ENCODE results near the gene TUBGCP3.
"Not testable (repeated sequence)": the region's sequence is repeated elsewhere in the genome, so short reads cannot be mapped to it uniquely, and the experiment has no call there.

The TUBGCP3 gene

DNA sequence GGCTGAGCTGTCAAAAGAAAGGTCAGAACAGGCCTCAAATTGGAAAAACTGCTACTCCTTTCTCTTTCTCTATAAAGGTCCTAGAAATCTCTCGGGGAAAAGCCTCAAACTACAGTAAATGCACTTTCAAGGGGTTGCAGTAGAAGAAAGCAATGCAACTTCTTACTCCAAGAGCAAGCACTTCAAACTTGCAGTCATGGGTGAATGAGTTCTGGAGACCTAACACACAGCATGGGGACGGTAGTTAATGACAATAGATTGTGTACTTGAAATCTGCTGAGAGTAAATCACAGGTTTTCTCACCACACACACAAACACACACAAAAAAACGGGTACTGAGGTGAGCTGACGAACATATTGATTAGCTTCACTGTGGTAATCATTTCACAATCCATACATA, 11.8 kb downstream of the TUBGCP3 start:
- DNase-seq = peak; percentile 11 to 23

GRCh38 chr13:112575675-112576074, 12.3 kb downstream of the TUBGCP3 start:
- DNase-seq = no peak

- no peak for DNase-seq
These were observed 12.9 kb downstream of the TUBGCP3 start for GRCh38 chr13:112574834-112575613.

DNA sequence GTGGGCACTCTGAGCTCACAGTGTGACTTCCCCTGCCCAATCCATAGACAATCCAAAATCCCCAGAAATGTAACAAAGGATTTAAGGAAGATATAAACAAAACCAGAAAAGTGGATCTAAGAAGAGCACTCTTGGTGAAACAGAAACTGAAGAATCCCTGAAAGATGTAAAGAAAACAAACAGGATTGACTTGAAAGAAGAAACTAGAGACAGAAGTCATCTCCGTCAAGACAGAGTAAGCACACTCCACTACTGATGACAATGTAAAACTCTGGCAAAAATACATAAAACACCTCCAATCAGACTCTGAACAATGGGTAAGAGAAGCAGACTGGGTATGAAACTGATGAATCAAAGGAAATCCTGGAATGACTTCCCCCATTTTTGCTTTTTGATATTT, 13.5 kb downstream of the TUBGCP3 start:
- DNase-seq = no peak

GRCh38 chr13:112573710-112574109, 14.2 kb downstream of the TUBGCP3 start:
- DNase-seq = no peak

DNA sequence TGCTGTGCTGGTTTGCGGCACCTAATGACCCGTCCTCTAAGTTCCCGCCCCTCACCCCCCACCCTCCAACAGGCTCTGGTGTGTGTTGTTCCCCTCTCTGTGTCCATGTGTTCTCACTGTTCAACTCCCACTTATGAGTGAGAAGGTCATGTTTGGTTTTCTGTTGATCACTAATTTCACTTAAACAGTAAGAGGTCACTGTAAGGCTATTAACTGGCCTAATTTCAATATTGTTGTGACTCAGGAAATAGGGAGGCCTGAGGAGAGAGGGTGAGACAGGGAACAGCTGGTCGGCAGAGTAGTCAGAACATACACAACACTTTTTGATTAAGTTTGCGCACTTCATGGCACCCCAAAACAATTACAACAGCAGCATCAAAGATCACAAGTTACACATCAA, 15.6 kb downstream of the TUBGCP3 start:
- DNase-seq = no peak

DNA sequence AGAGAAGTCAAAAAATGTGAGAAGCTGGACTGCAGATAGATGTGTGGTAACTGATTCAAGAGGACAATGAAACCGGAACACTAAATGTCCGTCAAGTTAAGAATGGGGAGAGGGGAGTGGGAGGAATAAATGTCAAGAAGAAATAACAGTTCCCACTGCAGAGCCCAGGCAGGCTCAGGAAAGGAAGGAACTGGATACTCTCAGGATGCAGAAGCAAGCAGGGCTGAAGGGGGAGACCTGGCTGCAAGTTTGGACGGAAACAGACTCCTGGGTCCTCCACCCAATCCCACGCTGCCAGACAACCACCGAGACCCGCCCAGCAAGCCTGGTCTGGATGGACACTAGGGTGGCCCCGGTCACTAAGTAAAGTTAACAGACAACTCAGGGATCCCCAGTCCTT, 18.1 kb downstream of the TUBGCP3 start:
- no peak for DNase-seq

- DNase-seq = no peak
These were observed 20.6 kb downstream of the TUBGCP3 start for GRCh38 chr13:112567161-112567862.

GRCh38 chr13:112562786-112563383, 25.1 kb downstream of the TUBGCP3 start:
- DNase-seq = no peak

- no peak for DNase-seq
These were observed 25.7 kb downstream of the TUBGCP3 start for GRCh38 chr13:112562254-112562653.

- no peak for DNase-seq
These were observed 26.5 kb downstream of the TUBGCP3 start for GRCh38 chr13:112561478-112561877.

DNA sequence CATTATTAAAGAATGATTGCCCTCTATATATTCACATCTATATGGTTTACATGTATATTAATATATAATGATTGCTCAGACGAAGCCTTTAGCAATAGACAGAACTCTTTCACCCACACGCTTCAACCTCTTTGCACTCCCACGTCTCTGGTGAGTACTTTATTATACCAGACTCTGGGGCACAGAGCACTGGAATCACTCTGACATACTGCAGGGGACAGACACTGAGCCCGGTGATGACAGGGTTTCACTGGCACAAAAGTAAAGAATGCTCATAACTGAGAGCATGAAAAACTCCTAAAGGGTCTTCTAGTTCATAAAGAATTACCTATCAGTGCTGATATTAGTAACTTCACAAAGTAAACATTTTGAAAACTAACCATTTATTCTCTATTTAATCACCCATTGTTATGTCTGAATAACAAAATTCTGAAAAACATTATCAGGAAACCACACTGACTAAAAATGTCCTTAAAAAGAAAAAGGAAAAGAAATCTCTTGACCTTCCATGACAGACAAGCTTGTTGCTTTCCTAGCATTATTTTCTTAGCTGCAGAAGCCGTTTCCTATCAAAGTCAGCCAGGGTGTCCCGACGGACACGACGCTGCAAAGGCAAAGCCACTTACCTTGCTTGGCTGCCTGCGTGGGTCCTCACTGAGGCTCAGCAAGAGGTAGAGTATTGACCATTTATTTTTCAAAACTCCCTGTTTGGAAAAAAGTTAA, 29.1 kb downstream of the TUBGCP3 start:
- DNase-seq = no peak

DNA sequence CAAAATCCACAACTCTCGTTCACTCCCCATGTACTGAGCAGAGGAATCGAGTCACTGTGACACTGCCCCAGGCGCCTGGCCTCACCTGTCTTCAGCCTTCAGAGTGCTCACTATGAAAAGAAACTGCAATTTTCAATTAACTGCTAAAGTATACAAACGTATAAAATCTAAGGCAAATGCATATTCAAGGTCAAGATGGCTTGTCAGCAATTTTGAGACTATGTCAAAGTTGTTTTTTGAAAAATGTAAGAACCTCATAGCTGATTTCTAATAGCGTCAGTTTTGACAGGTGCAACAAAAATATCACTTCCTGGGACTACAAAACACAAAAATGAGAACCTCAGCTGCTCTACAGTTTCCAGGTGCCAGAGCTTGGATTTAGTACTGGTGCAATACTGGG, 31.4 kb downstream of the TUBGCP3 start:
- DNase-seq = no peak

DNA sequence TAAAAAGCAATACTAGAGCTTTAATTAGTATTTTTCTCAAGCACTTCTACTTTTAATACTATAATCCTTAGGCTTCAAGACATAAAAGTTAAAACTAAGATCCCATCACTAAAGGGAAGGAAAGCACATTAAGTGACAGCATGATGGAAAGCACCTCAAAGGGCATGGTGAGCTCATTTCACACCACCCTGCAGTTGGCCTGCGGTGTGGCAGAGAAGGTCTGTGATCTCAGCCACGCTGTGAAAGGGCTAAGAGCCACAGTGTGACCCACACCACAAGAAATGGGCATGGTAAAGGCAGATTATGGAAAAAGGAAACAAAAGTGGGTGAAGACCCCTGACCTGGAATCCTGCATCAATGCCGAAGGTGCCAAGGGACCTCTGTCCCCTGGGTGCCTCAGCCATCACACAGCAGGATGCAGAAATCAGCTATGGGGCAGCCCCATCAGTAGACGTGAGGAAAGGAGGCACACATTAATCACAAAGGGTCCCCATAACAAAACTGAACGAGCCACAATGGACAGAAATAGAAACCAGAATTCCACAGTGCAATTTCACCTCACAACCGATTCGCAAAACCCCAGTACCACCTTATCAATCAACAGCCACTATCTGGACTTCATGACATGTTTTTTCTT, 33.6 kb downstream of the TUBGCP3 start:
- DNase-seq = no peak

GRCh38 chr13:112548975-112549374, 39.0 kb downstream of the TUBGCP3 start:
- not testable (repeated sequence) for DNase-seq

DNA sequence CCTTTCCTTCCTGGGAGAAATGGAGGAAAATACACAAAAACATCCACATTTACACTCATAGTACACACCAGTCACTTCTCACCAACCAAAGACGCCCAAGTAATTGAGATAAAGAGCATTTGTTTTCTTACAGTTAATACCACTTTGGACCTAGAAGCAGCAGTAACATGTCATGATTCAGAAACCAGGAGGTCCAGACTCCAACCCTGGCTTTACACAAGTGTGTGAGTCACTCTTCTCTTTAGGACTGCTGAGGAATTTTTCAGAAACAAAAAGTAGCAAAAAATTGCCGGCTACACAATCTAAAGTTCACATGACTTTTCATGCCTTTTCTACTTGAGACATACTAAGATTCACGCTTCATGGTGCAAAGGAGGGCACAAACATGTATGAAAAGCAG, 42.1 kb downstream of the TUBGCP3 start:
- DNase-seq = no peak

DNA sequence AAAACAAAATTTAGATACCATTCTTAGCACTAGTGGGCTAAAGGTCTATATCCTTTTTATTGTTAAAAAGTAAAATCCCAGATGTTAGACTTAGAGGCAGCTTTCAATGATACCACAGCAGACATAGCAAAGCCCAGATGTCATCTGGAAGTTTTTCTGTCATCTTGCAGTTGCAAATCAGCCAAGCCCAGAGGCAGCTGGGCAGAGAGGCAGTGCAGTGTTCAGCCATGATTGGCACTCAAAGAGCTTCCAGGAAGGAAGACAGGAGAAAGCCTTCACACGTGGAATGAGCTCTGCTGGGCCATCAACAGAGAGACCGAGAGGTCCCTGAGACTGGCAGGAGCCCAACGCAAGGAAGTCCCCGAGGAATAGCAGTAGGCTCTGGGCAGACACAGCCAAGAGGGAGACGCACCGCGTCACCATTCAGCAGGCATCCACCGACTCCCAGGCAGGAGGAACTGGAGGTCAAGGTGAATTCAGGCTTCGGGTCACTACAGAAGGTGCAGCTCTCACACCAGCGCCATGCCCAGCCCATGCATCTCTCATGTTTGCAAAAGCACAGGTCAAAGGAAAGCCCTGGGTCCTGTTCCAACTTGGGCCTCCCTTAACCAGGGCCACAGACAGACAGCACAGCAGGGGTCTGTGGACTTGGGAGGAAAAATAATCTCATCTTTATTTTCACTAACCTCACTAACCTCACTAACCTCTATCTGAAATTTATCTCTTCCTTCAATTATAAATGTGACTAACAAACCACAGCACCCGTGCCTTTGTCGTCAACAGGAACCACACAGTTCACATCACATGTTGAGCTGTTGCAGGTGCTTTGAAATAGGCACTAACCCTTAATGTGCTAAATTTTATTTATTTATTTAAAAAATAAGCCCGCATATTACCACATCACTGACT, 54.9 kb downstream of the TUBGCP3 start:
- DNase-seq = no peak

GRCh38 chr13:112531263-112531794, 56.6 kb downstream of the TUBGCP3 start:
- no peak for DNase-seq

- DNase-seq = no peak
These were observed 57.1 kb downstream of the TUBGCP3 start for GRCh38 chr13:112530861-112531260.

DNA sequence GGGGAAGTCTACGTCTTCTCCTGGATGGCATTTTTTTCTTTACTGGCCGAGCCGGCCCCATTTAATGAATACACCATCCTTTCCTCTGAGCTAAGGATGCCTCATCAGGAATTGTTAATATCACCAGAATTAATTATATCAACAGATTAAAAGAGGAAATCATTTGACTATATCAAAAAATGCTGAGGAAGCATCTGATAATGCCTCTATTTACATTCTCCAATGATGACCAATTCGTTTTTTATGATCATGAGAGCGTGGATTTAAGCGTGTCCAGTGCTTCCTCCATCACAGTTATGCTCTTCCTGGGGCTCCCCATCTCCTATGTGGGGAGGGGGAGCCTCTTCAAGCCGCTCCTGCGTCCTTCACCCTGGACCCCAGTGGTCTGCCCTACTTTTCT, 58.7 kb downstream of the TUBGCP3 start:
- DNase-seq = no peak

DNA sequence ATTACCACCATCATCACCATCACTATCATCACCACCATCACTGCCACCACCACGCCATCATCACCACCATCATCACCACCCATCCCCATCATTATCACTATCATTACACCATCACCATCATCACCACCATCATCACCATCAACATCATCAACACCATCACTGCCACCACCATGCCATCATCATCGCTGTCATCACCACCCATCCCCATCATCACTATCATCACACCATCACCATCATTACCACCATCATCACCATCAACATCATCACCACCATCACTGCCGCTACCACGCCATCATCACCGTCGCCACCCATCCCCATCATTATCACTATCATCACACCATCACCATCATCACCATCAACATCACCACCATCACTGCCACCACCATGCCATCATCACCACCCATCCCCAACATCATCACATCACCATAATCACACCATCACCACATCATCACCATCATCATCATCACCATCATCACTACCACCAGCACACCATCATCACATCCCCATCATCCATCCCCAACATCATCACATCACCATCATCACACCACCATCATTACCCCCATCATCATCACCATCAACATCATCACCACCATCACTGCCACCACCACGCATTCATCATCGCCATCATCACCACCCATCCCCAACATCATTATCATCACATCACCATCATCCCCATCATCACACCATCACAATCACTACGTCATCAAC, 61.7 kb downstream of the TUBGCP3 start:
- DNase-seq = no peak

All from NCI-H524 (cell line).